Measurements from ENCODE around the gene WWOX.
A peak's percentile ranks its signal among the peaks of the same experiment; 100 is the strongest.

Gene WWOX

DNA sequence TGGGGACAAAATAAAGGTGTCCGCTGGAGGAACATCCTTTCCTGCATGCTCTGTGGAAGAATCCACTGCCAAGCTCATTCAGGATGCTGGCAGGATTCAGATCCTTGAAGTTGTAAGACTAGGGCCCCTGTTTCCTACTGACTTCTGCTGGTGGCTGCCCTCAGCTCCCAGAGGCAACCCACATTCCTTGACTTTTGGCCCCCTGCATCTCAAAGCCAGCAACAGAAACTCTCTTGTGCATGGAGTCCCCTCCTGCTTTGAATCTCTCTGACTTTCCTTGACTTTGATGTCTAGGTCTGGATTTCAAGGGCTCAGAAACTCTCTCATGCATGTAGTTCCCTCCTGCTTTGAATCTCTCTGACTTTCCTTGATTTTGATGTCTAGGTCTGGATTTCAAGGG lies 461.5 kb downstream of the WWOX start:
- TF ChIP-seq, protein P1, sequence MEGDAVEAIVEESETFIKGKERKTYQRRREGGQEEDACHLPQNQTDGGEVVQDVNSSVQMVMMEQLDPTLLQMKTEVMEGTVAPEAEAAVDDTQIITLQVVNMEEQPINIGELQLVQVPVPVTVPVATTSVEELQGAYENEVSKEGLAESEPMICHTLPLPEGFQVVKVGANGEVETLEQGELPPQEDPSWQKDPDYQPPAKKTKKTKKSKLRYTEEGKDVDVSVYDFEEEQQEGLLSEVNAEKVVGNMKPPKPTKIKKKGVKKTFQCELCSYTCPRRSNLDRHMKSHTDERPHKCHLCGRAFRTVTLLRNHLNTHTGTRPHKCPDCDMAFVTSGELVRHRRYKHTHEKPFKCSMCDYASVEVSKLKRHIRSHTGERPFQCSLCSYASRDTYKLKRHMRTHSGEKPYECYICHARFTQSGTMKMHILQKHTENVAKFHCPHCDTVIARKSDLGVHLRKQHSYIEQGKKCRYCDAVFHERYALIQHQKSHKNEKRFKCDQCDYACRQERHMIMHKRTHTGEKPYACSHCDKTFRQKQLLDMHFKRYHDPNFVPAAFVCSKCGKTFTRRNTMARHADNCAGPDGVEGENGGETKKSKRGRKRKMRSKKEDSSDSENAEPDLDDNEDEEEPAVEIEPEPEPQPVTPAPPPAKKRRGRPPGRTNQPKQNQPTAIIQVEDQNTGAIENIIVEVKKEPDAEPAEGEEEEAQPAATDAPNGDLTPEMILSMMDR (IDR thresholded peaks at IDR 0.05; ENCODE audit: low read depth, low read length): no peak
- TF ChIP-seq, protein P2, sequence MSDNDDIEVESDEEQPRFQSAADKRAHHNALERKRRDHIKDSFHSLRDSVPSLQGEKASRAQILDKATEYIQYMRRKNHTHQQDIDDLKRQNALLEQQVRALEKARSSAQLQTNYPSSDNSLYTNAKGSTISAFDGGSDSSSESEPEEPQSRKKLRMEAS (IDR thresholded peaks at IDR 0.05; ENCODE audit: low read depth, low read length): no peak
- TF ChIP-seq POLR2A (IDR thresholded peaks at IDR 0.05; ENCODE audit: extremely low read depth, insufficient read length): no peak
- no peak for TF ChIP-seq MYC (IDR thresholded peaks at IDR 0.05; ENCODE audit: low read depth, low read length)
- no peak overlapping the region for H3K4me3 ChIP-seq (ENCODE audit: low read depth, low read length)
- no peak for DNase-seq (ENCODE audit: low read depth)

DNA sequence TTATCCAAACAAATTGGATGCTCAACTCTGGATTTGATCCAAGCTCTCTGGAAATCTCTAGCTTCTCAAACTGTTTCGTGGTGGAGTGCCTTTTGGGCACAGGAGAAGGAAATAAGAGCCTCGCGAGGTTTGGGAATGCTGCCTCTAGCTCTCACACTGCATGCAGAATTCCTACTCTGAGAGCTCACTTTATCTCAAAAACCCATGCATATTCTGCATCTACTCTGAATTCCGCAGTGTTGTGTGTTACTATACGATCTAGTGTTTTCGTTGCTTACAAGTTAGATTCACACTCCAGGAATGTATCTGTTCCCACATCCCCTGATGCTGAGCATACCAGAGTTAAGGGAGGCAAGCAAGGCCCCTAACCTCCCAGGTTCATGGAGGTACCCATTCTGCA lies 462.7 kb downstream of the WWOX start:
- TF ChIP-seq, protein P2 (IDR thresholded peaks at IDR 0.05; ENCODE audit: low read depth, low read length): no peak
- TF ChIP-seq, protein P1 (IDR thresholded peaks at IDR 0.05; ENCODE audit: low read depth, low read length): no peak
- TF ChIP-seq POLR2A (IDR thresholded peaks at IDR 0.05; ENCODE audit: extremely low read depth, insufficient read length): no peak
- no peak for TF ChIP-seq MYC (IDR thresholded peaks at IDR 0.05; ENCODE audit: low read depth, low read length)
- no peak for DNase-seq (ENCODE audit: low read depth)

DNA sequence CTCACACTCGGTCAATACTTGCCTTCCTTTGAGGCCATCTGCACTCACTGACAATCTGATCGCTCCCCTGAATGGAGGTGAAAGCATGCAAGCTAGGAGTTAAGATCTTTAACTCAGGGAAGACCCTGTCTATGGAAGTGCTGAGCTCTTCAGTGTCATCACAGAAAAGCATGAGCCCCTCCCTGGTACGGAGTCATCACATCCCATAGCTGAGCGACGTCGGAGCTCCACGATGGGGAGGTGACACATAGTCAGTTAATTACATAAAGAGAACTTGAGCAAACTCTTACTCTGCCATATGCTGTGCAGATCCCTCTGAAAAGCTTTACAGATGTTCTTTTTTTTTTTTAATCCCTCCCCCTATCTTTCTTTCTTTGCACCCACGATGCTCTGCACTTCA lies 463.2 kb downstream of the WWOX start:
- DNase-seq (ENCODE audit: low read depth): no peak
- no peak overlapping the region for H3K4me3 ChIP-seq (ENCODE audit: low read depth, low read length)
- no peak for TF ChIP-seq POLR2A (IDR thresholded peaks at IDR 0.05; ENCODE audit: extremely low read depth, insufficient read length)
- TF ChIP-seq, protein P1 (IDR thresholded peaks at IDR 0.05; ENCODE audit: low read depth, low read length): no peak
- TF ChIP-seq, protein P2 (IDR thresholded peaks at IDR 0.05; ENCODE audit: low read depth, low read length): no peak
- no peak for TF ChIP-seq MYC (IDR thresholded peaks at IDR 0.05; ENCODE audit: low read depth, low read length)

More for the DNA sequence above, 462.7 kb downstream of the WWOX start:
- H3K4me3 ChIP-seq (ENCODE audit: low read depth, low read length): no peak overlapping the region

DNA sequence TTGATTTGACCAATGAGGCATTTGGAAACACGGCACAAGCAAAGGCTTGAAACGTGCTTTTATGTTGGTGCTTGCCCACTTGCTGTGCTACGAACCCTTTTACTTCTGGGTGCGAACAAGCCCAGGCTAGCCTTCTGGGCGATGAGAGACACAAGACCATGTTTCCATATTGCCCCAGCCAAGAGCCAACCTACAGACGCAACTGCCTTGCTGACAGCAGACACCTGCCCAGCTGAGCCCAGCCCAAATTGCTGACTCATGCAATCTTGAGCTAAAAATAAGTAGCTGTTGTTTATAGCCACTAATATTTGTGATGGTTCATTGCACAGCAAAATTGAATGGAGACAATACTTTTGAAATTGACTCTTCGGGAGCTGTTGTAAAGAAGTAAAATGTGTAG lies 464.5 kb downstream of the WWOX start:
- DNase-seq (ENCODE audit: low read depth): no peak
- no peak for TF ChIP-seq MYC (IDR thresholded peaks at IDR 0.05; ENCODE audit: low read depth, low read length)
- TF ChIP-seq, protein P2 (IDR thresholded peaks at IDR 0.05; ENCODE audit: low read depth, low read length): no peak
- TF ChIP-seq, protein P1 (IDR thresholded peaks at IDR 0.05; ENCODE audit: low read depth, low read length): no peak
- TF ChIP-seq POLR2A (IDR thresholded peaks at IDR 0.05; ENCODE audit: extremely low read depth, insufficient read length): no peak
- no peak overlapping the region for H3K4me3 ChIP-seq (ENCODE audit: low read depth, low read length)

- H3K4me3 ChIP-seq (ENCODE audit: low read depth, low read length): no peak overlapping the region
- peak; percentile 69 for DNase-seq (ENCODE audit: low read depth)
- TF ChIP-seq MYC (IDR thresholded peaks at IDR 0.05; ENCODE audit: low read depth, low read length) (no peak), POLR2A (IDR thresholded peaks at IDR 0.05; ENCODE audit: extremely low read depth, insufficient read length) (no peak)
- TF ChIP-seq, protein P1 (IDR thresholded peaks at IDR 0.05; ENCODE audit: low read depth, low read length): no peak
- TF ChIP-seq, protein P2 (IDR thresholded peaks at IDR 0.05; ENCODE audit: low read depth, low read length): no peak
These were observed 467.1 kb downstream of the WWOX start for GRCh38 chr16:78566397-78567073.

Measured in NB4 (cell line).